ENCODE measurements around the gene HORMAD2. TPM values are rescaled to one million over a fixed set of nuclear protein-coding genes. Genes with fewer than 3 reads are reported as not detected.
"Not testable (repeated sequence)": the region's sequence is repeated elsewhere in the genome, so short reads cannot be mapped to it uniquely, and the experiment has no call there.

The HORMAD2 gene
- total RNA-seq, 4 donors from 2014 or later = not detected

- no peak for ATAC-seq
- H3K27me3 ChIP-seq = peaks cover 20% of the 10 kb centered on the region
These were observed 132.8 kb downstream of the HORMAD2 start for GRCh38 chr22:30212996-30213441.

GRCh38 chr22:30214703-30215407 is 134.6 kb downstream of the HORMAD2 start:
- Histone ChIP-seq H3K4me3 (no peak overlapping the region), H3K9me3 (no peaks in the 10 kb centered on the region), H3K36me3 (no peaks in the 10 kb centered on the region), H3K27me3 (peaks cover 20% of the 10 kb centered on the region), H3K4me1 (peaks cover 0 to 5% (median 0%) of the 10 kb centered on the region in 3 donors), H3K27ac (no peak overlapping the region)
- 47 to 70% methylated on average over 7 to 8 of the region's 12 CpGs for WGBS, 2 donors (ENCODE audit: low coverage in 1 of 2)
- TF ChIP-seq POLR2AphosphoS5 (IDR thresholded peaks at IDR 0.05) (no peak), EP300 (IDR thresholded peaks at IDR 0.05) (no peak), POLR2A (IDR thresholded peaks at IDR 0.05) (no peak), CTCF (IDR thresholded peaks at IDR 0.05) (no peak)
- ATAC-seq = no peak

More at GRCh38 chr22:30212996-30213441, 132.8 kb downstream of the HORMAD2 start:
- Histone ChIP-seq H3K4me1 (peaks cover 0 to 19% (median 0%) of the 10 kb centered on the region in 3 donors), H3K4me3 (no peak overlapping the region), H3K9me3 (no peaks in the 10 kb centered on the region), H3K36me3 (no peaks in the 10 kb centered on the region), H3K27ac (no peak overlapping the region)
- no peak for TF ChIP-seq CTCF (IDR thresholded peaks at IDR 0.05)
- no peak for TF ChIP-seq EP300 (IDR thresholded peaks at IDR 0.05)
- no peak for TF ChIP-seq POLR2A (IDR thresholded peaks at IDR 0.05)
- WGBS, 2 donors (ENCODE audit: low coverage in 1 of 2) = 80% methylated on average over 5 of the region's 8 CpGs; no CpG with 5 or more reads in 1 of the 2 donors

GRCh38 chr22:30216272-30216671 is 136.0 kb downstream of the HORMAD2 start:
- H3K4me3 ChIP-seq, ATAC-seq, H3K27ac ChIP-seq, H3K36me3 ChIP-seq, H3K4me1 ChIP-seq, H3K9me3 ChIP-seq: not testable (repeated sequence)
- 90 to 100% methylated on average over 1 to 3 of the region's 3 CpGs for WGBS, 2 donors (ENCODE audit: low coverage in 1 of 2)
- H3K27me3 ChIP-seq = peaks cover 27% of the 10 kb centered on the region

GRCh38 chr22:30216710-30217109 is 136.4 kb downstream of the HORMAD2 start:
- WGBS, 2 donors (ENCODE audit: low coverage in 1 of 2) = 86% methylated on average over 4 of the region's 10 CpGs; no CpG with 5 or more reads in 1 of the 2 donors
- TF ChIP-seq EP300 (IDR thresholded peaks at IDR 0.05) (no peak), CTCF (IDR thresholded peaks at IDR 0.05) (no peak), POLR2A (IDR thresholded peaks at IDR 0.05) (no peak), POLR2AphosphoS5 (IDR thresholded peaks at IDR 0.05) (no peak)
- Histone ChIP-seq H3K27ac (no peak overlapping the region), H3K36me3 (no peaks in the 10 kb centered on the region), H3K9me3 (no peaks in the 10 kb centered on the region), H3K4me3 (no peak overlapping the region), H3K27me3 (peaks cover 31% of the 10 kb centered on the region), H3K4me1 (peaks cover 0 to 5% (median 0%) of the 10 kb centered on the region in 3 donors)
- ATAC-seq = no peak

GRCh38 chr22:30217698-30218560 is 137.7 kb downstream of the HORMAD2 start:
- ATAC-seq = no peak
- no peak for TF ChIP-seq POLR2A (IDR thresholded peaks at IDR 0.05)
- no peak for TF ChIP-seq POLR2AphosphoS5 (IDR thresholded peaks at IDR 0.05)
- no peak for TF ChIP-seq CTCF (IDR thresholded peaks at IDR 0.05)
- no peak for TF ChIP-seq EP300 (IDR thresholded peaks at IDR 0.05)
- Histone ChIP-seq H3K4me1 (no peaks in the 10 kb centered on the region), H3K36me3 (no peaks in the 10 kb centered on the region), H3K9me3 (no peaks in the 10 kb centered on the region), H3K27ac (no peak overlapping the region), H3K27me3 (peaks cover 37% of the 10 kb centered on the region), H3K4me3 (no peak overlapping the region)
- 50 to 78% methylated on average over 2 to 6 of the region's 23 CpGs for WGBS, 2 donors (ENCODE audit: low coverage in 1 of 2)
